Subcutaneous abdominal adipose tissue (tissue), 5 donors: Measurements from ENCODE around the gene RABGGTB.
"Not testable (repeated sequence)": the region's sequence is repeated elsewhere in the genome, so short reads cannot be mapped to it uniquely, and the experiment has no call there.

Experiments
- H3K27ac ChIP-seq: one replicate; pipeline ENCODE4 v1.7.0; 2013; ENCODE audit warnings: low read depth, mild to moderate bottlenecking, inconsistent platforms, low read length, moderate library complexity
- H3K27me3 ChIP-seq, 5 donors: one replicate each; pipeline ENCODE4 v1.7.0; 2013; ENCODE audit warnings: low read length in 5 of 5, inconsistent platforms in 1 of 5; ENCODE audit not compliant: control insufficient read depth in 5 of 5, insufficient read depth in 4 of 5
- H3K36me3 ChIP-seq, 5 donors: one replicate each; pipeline ENCODE4 v1.7.0; 2013; ENCODE audit warnings: low read length in 5 of 5; ENCODE audit not compliant: control insufficient read depth in 5 of 5, insufficient read depth in 5 of 5
- H3K4me1 ChIP-seq, 5 donors: one replicate each; pipeline ENCODE4 v1.7.0; 2013; ENCODE audit warnings: low read length in 5 of 5, mild to moderate bottlenecking in 3 of 5, moderate library complexity in 1 of 5; ENCODE audit not compliant: control insufficient read depth in 5 of 5, insufficient read depth in 5 of 5
- H3K4me3 ChIP-seq, 5 donors: one replicate each; pipeline ENCODE4 v1.7.0; 2013; ENCODE audit warnings: low read length in 5 of 5, low read depth in 1 of 5
- H3K9ac ChIP-seq, 5 donors: one replicate each; pipeline ENCODE4 v1.7.0; 2013; ENCODE audit warnings: low read length in 5 of 5, mild to moderate bottlenecking in 4 of 5, moderate library complexity in 3 of 5
- H3K9me3 ChIP-seq, 5 donors: one replicate each; pipeline ENCODE4 v1.7.0; 2013; ENCODE audit warnings: low read length in 5 of 5; ENCODE audit not compliant: control insufficient read depth in 5 of 5
- donor health status: healthy.
- donor health status: healthy.
- donor health status: healthy.
- donor health status: healthy.
- donor health status: healthy.

The RABGGTB gene

GRCh38 chr1:75792091-75792490 lies 6.0 kb downstream of the RABGGTB start:
- H3K36me3 ChIP-seq, result peaks cover 55 to 76% (median 69%) of the 10 kb centered on the region in 5 donors
- H3K4me1 ChIP-seq, result peaks cover 12 to 40% (median 31%) of the 10 kb centered on the region in 5 donors
- no peak overlapping the region for H3K4me3 ChIP-seq
- no peaks in the 10 kb centered on the region for H3K9me3 ChIP-seq
- H3K9ac ChIP-seq, result no peak overlapping the region
- no peaks in the 10 kb centered on the region for H3K27me3 ChIP-seq
- no peak overlapping the region for H3K27ac ChIP-seq

- Histone ChIP-seq H3K9ac (no peak overlapping the region), H3K9me3 (no peaks in the 10 kb centered on the region), H3K4me3 (no peak overlapping the region), H3K4me1 (peaks cover 2 to 17% (median 9%) of the 10 kb centered on the region in 5 donors), H3K27ac (no peak overlapping the region), H3K36me3 (peaks cover 47 to 76% (median 69%) of the 10 kb centered on the region in 5 donors), H3K27me3 (no peaks in the 10 kb centered on the region)
Measured at GRCh38 chr1:75794382-75794781, 8.3 kb downstream of the RABGGTB start.

- Histone ChIP-seq H3K9ac (no peak overlapping the region), H3K9me3 (no peaks in the 10 kb centered on the region), H3K36me3 (peaks cover 42 to 66% (median 59%) of the 10 kb centered on the region in 5 donors), H3K4me1 (peaks cover 0 to 3% (median 2%) of the 10 kb centered on the region in 5 donors), H3K4me3 (no peak overlapping the region), H3K27ac (no peak overlapping the region), H3K27me3 (no peaks in the 10 kb centered on the region)
Measured at GRCh38 chr1:75795703-75796193, 9.7 kb downstream of the RABGGTB start.

- no peaks in the 10 kb centered on the region for H3K27me3 ChIP-seq
- no peak within 1 kb of the TSS for H3K9ac ChIP-seq
- H3K9me3 ChIP-seq, result no peaks in the 10 kb centered on the region
- H3K4me3 ChIP-seq, result no peak within 1 kb of the TSS
- H3K36me3 ChIP-seq, result peaks cover 33 to 58% (median 50%) of the 10 kb centered on the region in 5 donors
- peaks cover 0 to 2% (median 0%) of the 10 kb centered on the region in 5 donors for H3K4me1 ChIP-seq
- no peak within 1 kb of the TSS for H3K27ac ChIP-seq
Measured at GRCh38 chr1:75796376-75797272, 10.6 kb downstream of the RABGGTB start, which contains the start of gene MSH4. Gene MSH4 (plus strand): TSS chr1:75796882. CDS start chr1:75796986, 104 bp downstream.

- no peak overlapping the region for H3K9ac ChIP-seq
- no peak overlapping the region for H3K27ac ChIP-seq
- H3K36me3 ChIP-seq, result peaks cover 28 to 52% (median 44%) of the 10 kb centered on the region in 5 donors
- H3K27me3 ChIP-seq, result no peaks in the 10 kb centered on the region
- peaks cover 0 to 2% (median 0%) of the 10 kb centered on the region in 5 donors for H3K4me1 ChIP-seq
- no peaks in the 10 kb centered on the region for H3K9me3 ChIP-seq
- no peak overlapping the region for H3K4me3 ChIP-seq
Measured at GRCh38 chr1:75797273-75797588, 11.2 kb downstream of the RABGGTB start.

GRCh38 chr1:75797606-75798216 lies 11.7 kb downstream of the RABGGTB start:
- Histone ChIP-seq H3K4me1 (peaks cover 0 to 2% (median 0%) of the 10 kb centered on the region in 5 donors), H3K27me3 (no peaks in the 10 kb centered on the region), H3K36me3 (peaks cover 23 to 47% (median 39%) of the 10 kb centered on the region in 5 donors)

GRCh38 chr1:75801480-75801879 lies 15.4 kb downstream of the RABGGTB start:
- H3K9ac ChIP-seq, H3K4me1 ChIP-seq, H3K4me3 ChIP-seq, H3K9me3 ChIP-seq, H3K27ac ChIP-seq, H3K27me3 ChIP-seq: not testable (repeated sequence)
- H3K36me3 ChIP-seq, result peaks cover 0 to 10% (median 6%) of the 10 kb centered on the region in 5 donors

More at GRCh38 chr1:75797606-75798216, 11.7 kb downstream of the RABGGTB start:
- H3K27ac ChIP-seq, result no peak overlapping the region
- H3K4me3 ChIP-seq, result no peak overlapping the region
- no peak overlapping the region for H3K9ac ChIP-seq
- no peaks in the 10 kb centered on the region for H3K9me3 ChIP-seq

- Histone ChIP-seq H3K27me3 (no peaks in the 10 kb centered on the region), H3K9ac (no peak overlapping the region), H3K27ac (no peak overlapping the region), H3K36me3 (no peaks in the 10 kb centered on the region), H3K4me3 (no peak overlapping the region), H3K4me1 (no peaks in the 10 kb centered on the region), H3K9me3 (no peaks in the 10 kb centered on the region)
Measured at GRCh38 chr1:75808921-75809320, 22.9 kb downstream of the RABGGTB start.

- H3K27ac ChIP-seq, H3K4me1 ChIP-seq, H3K9me3 ChIP-seq, H3K4me3 ChIP-seq, H3K27me3 ChIP-seq, H3K9ac ChIP-seq, H3K36me3 ChIP-seq: not testable (repeated sequence)
Measured at GRCh38 chr1:75810113-75810512, 24.1 kb downstream of the RABGGTB start.
